ENCODE measurements around the gene METTL16. TPM values are rescaled to one million over a fixed set of nuclear protein-coding genes. Genes with fewer than 3 reads are reported as not detected.

The METTL16 gene
- total and polyA plus RNA-seq, 2 of the 8 experiments (the other 6 are each of a cell fraction or from before 2014, with no cell fraction given) = 22.8 to 59.4 TPM

DNA sequence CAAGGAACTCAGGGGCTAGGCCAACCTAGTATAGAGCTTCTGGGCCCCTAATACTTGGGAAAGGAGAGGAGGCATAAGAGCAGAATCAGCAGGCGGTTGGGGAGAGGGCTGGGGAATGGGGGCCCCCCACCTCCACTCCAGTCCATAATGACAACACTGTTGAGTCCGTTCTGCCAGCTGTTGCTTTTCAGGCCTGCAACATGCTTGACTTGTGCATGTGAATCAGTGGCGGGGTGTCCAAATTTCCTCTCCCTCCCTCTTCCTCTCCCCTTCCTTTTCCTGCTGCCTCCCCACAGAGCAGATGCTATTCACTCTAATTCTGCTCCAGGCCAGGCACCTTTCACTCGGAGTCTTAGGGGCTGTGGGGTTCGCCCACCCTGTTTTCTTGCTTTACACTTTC, 142.6 kb downstream of the METTL16 start (continued):
- TF ChIP-seq, protein P1, sequence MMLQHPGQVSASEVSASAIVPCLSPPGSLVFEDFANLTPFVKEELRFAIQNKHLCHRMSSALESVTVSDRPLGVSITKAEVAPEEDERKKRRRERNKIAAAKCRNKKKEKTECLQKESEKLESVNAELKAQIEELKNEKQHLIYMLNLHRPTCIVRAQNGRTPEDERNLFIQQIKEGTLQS (IDR thresholded peaks at IDR 0.05; ENCODE audit: insufficient read depth, low read depth, low read length) = no peak
- TF ChIP-seq NRF1 (IDR thresholded peaks at IDR 0.05; ENCODE audit: low read depth, low read length) (no peak), USF2 (IDR thresholded peaks at IDR 0.05; ENCODE audit: low read length) (no peak), SP4 (IDR thresholded peaks at IDR 0.05; ENCODE audit: low read length) (no peak), CTBP2 (IDR thresholded peaks at IDR 0.05; ENCODE audit: borderline replicate concordance, insufficient read depth, insufficient read length, low read length) (no peak), EGR1 (IDR thresholded peaks at IDR 0.05; ENCODE audit: borderline replicate concordance, low read depth, low read length) (no peak)
